ENCODE results near the gene DLG2. TPM values are rescaled to one million over a fixed set of nuclear protein-coding genes. Genes with fewer than 3 reads are reported as not detected.

DLG2 gene
- total RNA-seq, 1 donor from 2014 or later, result 25.3 TPM

- DNase-seq (ENCODE audit: low spot score), result no peak
These were observed 68.7 kb downstream of the DLG2 start for GRCh38 chr11:85558411-85558810.

GRCh38 chr11:85551881-85552280 lies 75.3 kb downstream of the DLG2 start:
- no peak for DNase-seq (ENCODE audit: low spot score)

DNA sequence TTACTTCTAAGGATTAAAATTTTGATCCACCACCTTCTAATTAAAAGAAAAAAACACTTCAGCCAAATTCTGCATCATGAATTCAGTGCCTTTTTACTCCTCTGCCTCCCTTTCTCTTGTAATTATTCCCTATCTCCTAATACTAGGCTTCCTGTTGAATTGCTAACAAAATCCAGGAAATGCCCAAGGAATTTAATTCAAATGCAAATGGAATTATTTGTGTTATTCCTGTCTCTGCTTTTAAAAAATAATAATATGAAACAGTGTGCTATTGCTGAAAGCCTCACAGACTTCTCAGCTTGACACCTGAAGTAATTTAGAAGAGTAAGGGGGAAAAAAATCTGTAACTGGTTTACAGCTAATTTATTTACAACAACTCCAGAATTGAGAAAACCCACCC lies 85.5 kb downstream of the DLG2 start:
- no peak for DNase-seq (ENCODE audit: low spot score)

- no peak for DNase-seq (ENCODE audit: low spot score)
These were observed 86.4 kb downstream of the DLG2 start for GRCh38 chr11:85540635-85541205.

DNA sequence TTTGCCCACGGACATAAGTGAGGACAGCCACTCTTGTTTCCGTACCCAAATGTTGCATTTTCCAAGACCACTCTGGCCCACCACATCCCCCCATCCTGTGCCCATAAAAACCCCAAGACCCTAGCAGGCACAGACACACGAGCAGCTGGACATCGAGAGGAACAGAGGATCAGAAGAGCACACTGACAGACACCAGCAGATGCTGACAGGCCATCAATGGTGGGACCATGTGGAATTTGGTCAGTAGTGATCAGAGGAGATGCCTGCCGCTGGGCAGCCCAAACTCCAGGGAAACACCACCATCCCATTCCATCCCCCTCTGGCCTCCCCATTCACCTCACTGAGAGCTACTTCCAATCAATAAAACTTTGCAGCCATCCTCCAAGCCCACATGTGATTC lies 87.0 kb downstream of the DLG2 start:
- no peak for DNase-seq (ENCODE audit: low spot score)

DNA sequence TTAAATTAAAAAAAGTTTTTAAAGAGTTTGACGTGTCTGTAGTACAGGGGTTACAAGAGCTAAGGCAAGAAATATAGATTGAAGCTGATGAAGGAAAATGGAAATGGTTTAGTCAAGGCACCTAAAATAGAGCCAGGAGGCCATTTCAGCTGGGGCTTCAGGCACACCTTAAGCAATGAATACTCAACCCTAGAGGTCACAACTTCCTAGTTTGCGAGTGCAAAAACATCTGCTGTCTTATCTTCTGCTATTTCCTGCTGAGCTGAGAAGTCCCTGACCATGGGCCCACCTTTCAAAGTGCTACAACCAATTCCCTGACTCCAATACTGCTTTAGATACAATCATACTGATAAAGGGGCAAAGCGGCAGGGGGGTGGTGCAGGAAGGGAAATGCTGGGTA lies 87.4 kb downstream of the DLG2 start:
- no peak for DNase-seq (ENCODE audit: low spot score)

DNA sequence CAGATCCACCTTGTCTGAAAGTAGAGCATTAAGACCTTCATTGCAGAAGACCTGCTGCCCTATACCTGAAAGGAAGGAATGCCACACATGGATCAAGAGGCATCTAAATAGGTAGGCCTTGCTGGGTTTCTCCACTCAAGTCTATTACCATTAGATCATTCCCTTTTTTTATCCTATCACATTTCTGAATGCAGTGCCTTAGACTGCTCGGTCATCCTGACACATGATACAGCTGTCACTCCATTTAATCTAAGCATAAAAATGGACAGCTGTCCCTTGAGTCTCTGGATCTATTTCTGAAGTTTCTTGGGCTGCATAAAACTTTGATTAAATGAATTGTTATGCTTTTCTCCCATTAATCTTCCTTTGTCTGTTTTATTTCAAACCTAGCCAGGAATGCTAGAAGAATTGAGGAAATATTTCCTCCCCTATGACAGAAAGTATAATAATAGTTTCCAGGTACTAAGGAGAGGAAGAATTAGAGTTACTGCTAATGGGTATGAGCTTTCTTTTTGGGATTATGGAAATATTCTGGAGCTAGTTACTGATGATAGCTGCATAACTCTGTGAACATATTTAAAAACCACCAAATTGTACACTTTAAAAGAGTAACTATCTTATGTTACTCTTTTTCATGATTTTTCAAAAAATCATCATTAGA lies 88.0 kb downstream of the DLG2 start:
- DNase-seq (ENCODE audit: low spot score), result no peak

DNA sequence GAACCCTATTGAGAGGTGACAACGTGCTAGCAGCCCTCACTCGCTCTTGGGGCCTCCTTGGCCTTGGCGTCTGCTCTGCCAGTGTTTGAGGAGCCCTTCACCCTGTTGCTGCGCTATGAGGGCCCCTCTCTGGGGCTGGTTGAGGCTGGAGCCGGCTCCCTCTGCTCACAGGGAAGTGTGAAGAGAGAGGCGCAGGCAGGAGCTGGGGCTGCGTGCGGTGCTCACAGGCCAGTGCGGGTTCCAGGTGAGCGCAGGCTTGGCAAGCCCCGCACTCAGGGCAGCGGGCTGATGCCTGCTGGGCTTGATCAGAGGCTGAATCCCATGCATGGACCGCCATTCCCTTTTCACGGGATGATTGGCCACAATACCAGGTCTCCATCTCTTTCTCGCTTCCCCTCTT lies 90.7 kb downstream of the DLG2 start:
- no peak for DNase-seq (ENCODE audit: low spot score)

GRCh38 chr11:85534806-85535205 lies 92.3 kb downstream of the DLG2 start:
- DNase-seq (ENCODE audit: low spot score), result no peak

- DNase-seq (ENCODE audit: low spot score), result peak; percentile 65
These were observed 95.8 kb downstream of the DLG2 start for GRCh38 chr11:85531191-85531897.

DNA sequence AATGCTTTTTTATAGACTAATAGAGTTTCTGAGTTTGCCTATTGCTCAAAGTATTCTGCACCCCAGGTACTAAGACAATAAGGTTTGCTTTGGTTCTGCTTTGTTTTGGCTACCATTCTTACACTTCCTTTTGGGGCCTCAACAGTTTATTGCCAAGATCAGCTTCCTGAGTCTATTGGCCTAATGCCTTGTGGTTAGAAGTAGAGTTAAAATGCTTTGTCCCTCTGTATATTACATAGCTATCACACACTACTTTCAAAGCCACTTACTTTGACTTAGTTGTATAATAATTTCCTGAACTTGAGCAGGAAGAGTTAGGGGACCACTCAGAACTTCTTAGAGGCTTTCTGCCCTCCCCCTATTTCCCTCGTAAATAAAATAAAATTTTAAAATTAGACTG lies 96.5 kb downstream of the DLG2 start:
- peak; percentile 20 for DNase-seq (ENCODE audit: low spot score)

DNA sequence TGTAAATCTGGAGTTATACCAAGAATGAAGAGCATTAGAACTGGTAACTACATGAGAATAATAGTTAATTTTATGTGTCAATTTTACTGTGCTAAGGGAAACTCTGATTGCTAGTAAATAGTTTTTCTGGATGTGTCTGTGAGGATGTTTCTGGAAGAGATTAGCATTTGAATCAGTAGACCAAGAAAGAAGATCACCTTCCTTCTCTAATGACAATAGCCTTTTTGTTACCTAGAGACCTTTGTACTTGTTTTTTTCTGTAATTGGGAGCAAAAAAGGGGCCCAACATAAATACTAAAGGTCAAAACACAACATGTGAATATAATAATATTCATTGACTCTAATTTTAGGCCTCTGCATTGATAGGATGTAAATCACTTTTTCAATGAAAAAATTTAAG lies 100.6 kb downstream of the DLG2 start:
- no peak for DNase-seq (ENCODE audit: low spot score)

DNA sequence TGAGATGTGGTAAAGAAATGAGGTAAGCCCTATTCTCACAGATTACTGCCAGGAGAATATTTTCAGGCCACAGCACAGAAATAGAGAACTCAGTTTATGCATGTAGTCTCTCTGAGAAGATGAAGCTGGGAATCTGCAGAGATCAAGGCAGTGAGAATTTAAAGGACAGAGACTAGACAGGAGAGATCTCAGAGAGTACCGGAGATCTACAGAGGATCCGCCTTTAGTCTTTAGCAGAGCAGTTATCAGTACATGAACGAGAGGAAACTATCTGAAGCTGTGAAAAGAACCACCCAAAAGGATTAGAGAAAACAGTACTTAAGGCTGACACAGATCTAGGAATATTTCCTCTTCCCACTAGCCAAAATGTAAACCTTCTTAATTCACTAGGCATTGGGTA lies 101.5 kb downstream of the DLG2 start:
- peak; percentile 54 for DNase-seq (ENCODE audit: low spot score)

DNA sequence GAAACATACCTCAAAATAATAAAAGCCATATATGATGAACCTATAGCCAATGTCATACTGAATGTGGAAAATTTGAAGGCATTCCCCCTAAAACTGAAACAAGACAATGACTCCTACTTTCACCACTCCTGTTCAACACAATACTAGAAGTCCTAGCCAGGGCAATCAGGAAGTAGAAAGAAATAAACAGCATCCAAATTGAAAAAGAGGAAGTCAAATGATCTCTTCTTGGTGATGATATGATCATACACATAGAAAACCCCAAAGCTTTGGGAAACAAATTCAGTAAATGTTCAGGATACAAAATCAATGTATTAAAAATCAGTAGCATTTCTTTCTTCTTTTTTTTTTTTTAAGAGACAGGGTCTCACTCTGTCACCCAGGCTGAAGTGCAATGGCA lies 109.9 kb downstream of the DLG2 start:
- no peak for DNase-seq (ENCODE audit: low spot score)

- no peak for DNase-seq (ENCODE audit: low spot score)
These were observed 131.2 kb downstream of the DLG2 start for GRCh38 chr11:85495918-85496317.

GRCh38 chr11:85494396-85494795 lies 132.7 kb downstream of the DLG2 start:
- DNase-seq (ENCODE audit: low spot score), result peak; percentile 73

- no peak for DNase-seq (ENCODE audit: low spot score)
These were observed 141.2 kb downstream of the DLG2 start for GRCh38 chr11:85485902-85486301.

- no peak for DNase-seq (ENCODE audit: low spot score)
These were observed 143.3 kb downstream of the DLG2 start for GRCh38 chr11:85483861-85484260.

- no peak for DNase-seq (ENCODE audit: low spot score)
These were observed 145.3 kb downstream of the DLG2 start for GRCh38 chr11:85481862-85482261.

GRCh38 chr11:85475660-85476517 lies 151.3 kb downstream of the DLG2 start:
- DNase-seq (ENCODE audit: low spot score), result peak; percentile 74

- no peak for DNase-seq (ENCODE audit: low spot score)
These were observed 154.2 kb downstream of the DLG2 start for GRCh38 chr11:85472953-85473352.

- no peak for DNase-seq (ENCODE audit: low spot score)
These were observed 162.9 kb downstream of the DLG2 start for GRCh38 chr11:85464283-85464682.

All from umbilical cord (tissue), 2 donors.